ENCODE data around the gene FBXL17. TPM values are rescaled to one million over a fixed set of nuclear protein-coding genes. Genes with fewer than 3 reads are reported as not detected.

FBXL17 gene
- total and polyA plus RNA-seq, 2 of the 13 experiments (the other 11 are each of a cell fraction or from before 2014, with no cell fraction given): 3.0 to 7.9 TPM

- TF ChIP-seq NFIB (CRISPR knock-in tag; IDR thresholded peaks at IDR 0.05; ENCODE audit: borderline replicate concordance) (no peak), CSRNP2 (CRISPR knock-in tag; conservative IDR thresholded peaks at IDR 0.05; ENCODE audit: low read depth) (peak; percentile 64; the same call in 1 of the 2 replicates), AHDC1 (CRISPR knock-in tag; IDR thresholded peaks at IDR 0.05; ENCODE audit: borderline replicate concordance) (peak; percentile 69; the same call in 1 of the 2 replicates), ZZZ3 (CRISPR knock-in tag; IDR thresholded peaks at IDR 0.05; ENCODE audit: borderline replicate concordance) (no peak), FOXC1 (CRISPR knock-in tag; IDR thresholded peaks at IDR 0.05; ENCODE audit: borderline replicate concordance) (peak; percentile 75; the same call in 1 of the 2 replicates), FOXO1 (CRISPR knock-in tag; IDR thresholded peaks at IDR 0.05) (no peak), MLX (CRISPR knock-in tag; IDR thresholded peaks at IDR 0.05) (peak; percentile 67), ZNF160 (CRISPR knock-in tag; IDR thresholded peaks at IDR 0.05) (peak; percentile 78; the same call in 1 of the 2 replicates), ZSCAN12 (CRISPR knock-in tag; IDR thresholded peaks at IDR 0.05) (peak; percentile 96), ATF2 (CRISPR knock-in tag; IDR thresholded peaks at IDR 0.05) (peak; percentile 78; the same call in 1 of the 2 replicates), AFF4 (CRISPR knock-in tag; IDR thresholded peaks at IDR 0.05) (peak; percentile 25; the same call in 1 of the 2 replicates), SRF (IDR thresholded peaks at IDR 0.05; ENCODE audit: low read depth, low read length) (no peak), PPARG (CRISPR knock-in tag; conservative IDR thresholded peaks at IDR 0.05) (no peak), MATR3 (CRISPR knock-in tag; IDR thresholded peaks at IDR 0.05) (no peak)
These were observed at the start of gene FBXL17 (continued) for GRCh38 chr5:108381954-108382783.
